Measurements from ENCODE around the gene MAP2.

DNA sequence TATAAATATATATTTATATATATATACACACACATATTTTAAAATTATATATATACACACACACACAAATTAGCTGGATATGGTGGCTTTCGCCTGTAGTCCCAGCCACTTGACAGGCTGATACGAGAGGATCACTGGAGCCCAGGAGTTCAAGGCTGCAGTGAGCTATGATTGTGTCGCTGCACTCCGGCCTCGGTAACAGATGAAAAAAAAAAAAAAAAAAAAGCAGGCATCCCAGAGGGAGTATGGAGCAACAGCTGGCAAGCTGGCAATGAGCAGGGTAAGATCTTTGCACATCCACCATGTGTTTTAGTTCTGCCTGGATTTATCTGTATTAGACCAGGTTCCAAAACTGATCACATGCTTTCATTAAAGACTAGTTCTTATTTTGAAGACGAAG is 170.1 kb downstream of the MAP2 start:
- TF ChIP-seq ZNF384 (IDR thresholded peaks at IDR 0.05), result no peak
- no peak for TF ChIP-seq SP1 (IDR thresholded peaks at IDR 0.05)
- TF ChIP-seq, protein P1, sequence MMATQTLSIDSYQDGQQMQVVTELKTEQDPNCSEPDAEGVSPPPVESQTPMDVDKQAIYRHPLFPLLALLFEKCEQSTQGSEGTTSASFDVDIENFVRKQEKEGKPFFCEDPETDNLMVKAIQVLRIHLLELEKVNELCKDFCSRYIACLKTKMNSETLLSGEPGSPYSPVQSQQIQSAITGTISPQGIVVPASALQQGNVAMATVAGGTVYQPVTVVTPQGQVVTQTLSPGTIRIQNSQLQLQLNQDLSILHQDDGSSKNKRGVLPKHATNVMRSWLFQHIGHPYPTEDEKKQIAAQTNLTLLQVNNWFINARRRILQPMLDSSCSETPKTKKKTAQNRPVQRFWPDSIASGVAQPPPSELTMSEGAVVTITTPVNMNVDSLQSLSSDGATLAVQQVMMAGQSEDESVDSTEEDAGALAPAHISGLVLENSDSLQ (IDR thresholded peaks at IDR 0.05), result no peak
- TF ChIP-seq ELF4 (IDR thresholded peaks at IDR 0.05), result no peak
- TF ChIP-seq FOXA1 (IDR thresholded peaks at IDR 0.05), result no peak
- TF ChIP-seq FOXM1 (IDR thresholded peaks at IDR 0.05; ENCODE audit: borderline replicate concordance), result no peak
- no peak for TF ChIP-seq FOXK2 (IDR thresholded peaks at IDR 0.05)
- TF ChIP-seq CTBP1 (IDR thresholded peaks at IDR 0.05; ENCODE audit: borderline replicate concordance), result no peak
